Hepatocyte (in vitro differentiated cells): Measurements from ENCODE around the gene CXCR4. TPM values are rescaled to one million over a fixed set of nuclear protein-coding genes. Genes with fewer than 3 reads are reported as not detected.
A peak's percentile ranks its signal among the peaks of the same experiment; 100 is the strongest.

Experiments used
- DNase-seq: peaks from one replicate; pipeline ENCODE4 v3.0.0-alpha.2; 2016; ENCODE audit warnings: low spot score
- H2AFZ ChIP-seq: fragments of 200-600 bp; sonication (generic); 2 replicates; pipeline ENCODE4 v1.6.0; 2016; ENCODE audit warnings: antibody characterized with exemption, mild to moderate bottlenecking
- H3K27ac ChIP-seq: fragments of 200-600 bp; sonication (generic); 2 replicates; pipeline ENCODE4 v1.5.1; 2016; ENCODE audit warnings: mild to moderate bottlenecking
- H3K27me3 ChIP-seq: fragments of 200-600 bp; sonication (generic); 2 replicates; pipeline ENCODE4 v1.6.1; 2016
- H3K36me3 ChIP-seq: fragments of 200-600 bp; sonication (generic); replicated peaks from 2 replicates; pipeline ENCODE4 v1.5.1; 2016; ENCODE audit warnings: low read depth; ENCODE audit not compliant: insufficient read depth
- H3K4me1 ChIP-seq: fragments of 200-600 bp; sonication (generic); 2 replicates; pipeline ENCODE4 v1.5.1; 2016; ENCODE audit warnings: mild to moderate bottlenecking, moderate library complexity; ENCODE audit not compliant: insufficient read depth
- H3K4me2 ChIP-seq: fragments of 200-600 bp; sonication (generic); 2 replicates; pipeline ENCODE4 v1.6.0; 2016
- H3K4me3 ChIP-seq: fragments of 200-600 bp; sonication (generic); 2 replicates; pipeline ENCODE4 v1.5.1; 2016; ENCODE audit warnings: mild to moderate bottlenecking
- H3K79me2 ChIP-seq: fragments of 200-600 bp; sonication (generic); 2 replicates; pipeline ENCODE4 v1.6.0; 2017; ENCODE audit warnings: mild to moderate bottlenecking
- H3K9me2 ChIP-seq: fragments of 200-600 bp; sonication (generic); replicated peaks from 2 replicates; pipeline ENCODE4 v1.6.0; 2017; ENCODE audit warnings: mild to moderate bottlenecking; ENCODE audit not compliant: insufficient read depth
- H3K9me3 ChIP-seq: fragments of 200-600 bp; sonication (generic); 2 replicates; pipeline ENCODE4 v1.5.1; 2016; ENCODE audit warnings: low read depth, mild to moderate bottlenecking
- H4K20me1 ChIP-seq: fragments of 200-600 bp; sonication (generic); 2 replicates; pipeline ENCODE4 v1.6.0; 2016; ENCODE audit warnings: mild to moderate bottlenecking; ENCODE audit not compliant: insufficient read depth, poor library complexity, severe bottlenecking
- CTCF ChIP-seq: fragments of 200-600 bp; sonication (generic); IDR thresholded peaks from 2 replicates; pipeline ENCODE4 v1.5.1; 2016; ENCODE audit warnings: antibody characterized with exemption, mild to moderate bottlenecking; ENCODE audit not compliant: poor library complexity
- EZH2 ChIP-seq: fragments of 200-600 bp; sonication (generic); IDR thresholded peaks from 2 replicates; pipeline ENCODE4 v1.6.1; 2016; ENCODE audit warnings: antibody characterized with exemption, mild to moderate bottlenecking, borderline replicate concordance
- EZH2phosphoT487 ChIP-seq: fragments of 200-600 bp; sonication (generic); IDR thresholded peaks from one replicate; pipeline ENCODE4 v1.6.1; 2018; ENCODE audit warnings: antibody characterized with exemption, mild to moderate bottlenecking, low read depth, moderate library complexity; ENCODE audit not compliant: unreplicated experiment, severe bottlenecking
- WGBS: methylation state at CpG from one replicate; pipeline ENCODE4 v1.1.6; 2016; ENCODE audit warnings: low lambda C conversion rate; ENCODE audit errors: missing lambda C conversion rate; 5-methylcytosine and 5-hydroxymethylcytosine counted together
- polyA plus RNA-seq: library from polyadenylated mRNA; unstranded; fragments of >200 nt; fragmentation: Nextera tagmentation; extraction: Ambion mirVana; gene quantifications from 2 replicates; pipeline ENCODE4 v1.2.1, GENCODE V29; 2016
- total RNA-seq: library from RNA; depleted of rRNA; stranded (reverse); fragments of >200 nt; gene quantifications from 2 replicates; pipeline ENCODE4 v1.2.3, GENCODE V29; 2014

CXCR4 gene
- total and polyA plus RNA-seq, 2 experiments from 2014 or later, result 3.8 to 6.2 TPM

GRCh38 chr2:136118819-136119716 lies 1.1 kb upstream of the CXCR4 start:
- peak; percentile 14 for DNase-seq

DNA sequence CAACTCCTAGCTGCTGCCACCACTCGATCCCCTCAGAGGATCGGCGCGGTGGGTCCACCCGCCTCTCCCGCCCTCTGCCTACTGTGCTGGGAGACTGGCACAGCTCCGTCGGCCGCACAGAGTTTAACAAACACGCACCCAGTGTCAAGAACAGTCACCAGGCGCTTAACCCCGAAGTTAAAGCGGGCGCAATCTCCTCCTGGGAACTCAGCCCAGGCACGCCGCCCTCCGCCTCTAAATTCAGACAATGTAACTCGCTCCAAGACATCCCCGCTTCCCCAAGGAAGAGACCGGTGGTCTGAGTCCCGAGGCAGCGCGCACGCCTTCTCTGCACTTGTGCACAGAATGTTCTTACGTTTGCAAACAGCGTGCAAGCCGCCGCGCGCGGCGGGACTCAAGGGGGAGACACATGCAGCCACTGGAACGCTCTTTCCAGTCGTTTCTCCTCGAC lies 533 bp downstream of the CXCR4 start:
- TF ChIP-seq EZH2 (no peak), CTCF (peak; percentile 19)
- Histone ChIP-seq H2AFZ (peak overlapping the region; percentile 88), H3K27ac (no peak overlapping the region), H3K9me3 (no peaks in the 10 kb centered on the region), H4K20me1 (no peaks in the 10 kb centered on the region), H3K4me2 (peak overlapping the region; percentile 99), H3K4me1 (peaks cover 22% of the 10 kb centered on the region), H3K36me3 (no peaks in the 10 kb centered on the region), H3K9me2 (no peaks in the 10 kb centered on the region), H3K79me2 (no peaks in the 10 kb centered on the region), H3K4me3 (peak overlapping the region; percentile 65), H3K27me3 (peaks cover 85% of the 10 kb centered on the region)
- under 1% methylated on average over 32 of the region's 35 CpGs for WGBS
- peak; percentile 71 for DNase-seq

More at GRCh38 chr2:136118819-136119716, 1.1 kb upstream of the CXCR4 start:
- no peak overlapping the region for H3K27ac ChIP-seq
- no peaks in the 10 kb centered on the region for H3K9me3 ChIP-seq
- H3K36me3 ChIP-seq, result no peaks in the 10 kb centered on the region
- H2AFZ ChIP-seq, result no peak overlapping the region
- H3K79me2 ChIP-seq, result no peaks in the 10 kb centered on the region
- peaks cover 81% of the 10 kb centered on the region for H3K27me3 ChIP-seq
- no peaks in the 10 kb centered on the region for H3K9me2 ChIP-seq
- peaks cover 22% of the 10 kb centered on the region for H3K4me1 ChIP-seq
- TF ChIP-seq EZH2phosphoT487, result no peak
- peak; percentile 38 for TF ChIP-seq EZH2
- peak overlapping the region; percentile 99 for H3K4me2 ChIP-seq
- H4K20me1 ChIP-seq, result no peaks in the 10 kb centered on the region
- H3K4me3 ChIP-seq, result peak overlapping the region; percentile 65
- WGBS, result 2% methylated on average over 39 of the region's 52 CpGs

GRCh38 chr2:136116813-136117390 lies 1.0 kb downstream of the CXCR4 start:
- under 1% methylated on average over 55 of the region's 57 CpGs for WGBS
- no peak overlapping the region for H3K27ac ChIP-seq
- H3K4me1 ChIP-seq, result peaks cover 22% of the 10 kb centered on the region
- no peaks in the 10 kb centered on the region for H4K20me1 ChIP-seq
- TF ChIP-seq EZH2 (peak; percentile 74), EZH2phosphoT487 (no peak), CTCF (no peak)
- peaks cover 81% of the 10 kb centered on the region for H3K27me3 ChIP-seq
- peak; percentile 34 for DNase-seq
- H3K4me3 ChIP-seq, result peak overlapping the region; percentile 65
- no peak overlapping the region for H2AFZ ChIP-seq
- no peaks in the 10 kb centered on the region for H3K36me3 ChIP-seq
- no peaks in the 10 kb centered on the region for H3K9me3 ChIP-seq
- no peaks in the 10 kb centered on the region for H3K9me2 ChIP-seq
- no peaks in the 10 kb centered on the region for H3K79me2 ChIP-seq
- H3K4me2 ChIP-seq, result peak overlapping the region; percentile 99
